Measurements from ENCODE around the gene PTPN14.

The PTPN14 gene

GRCh38 chr1:214380396-214380795 lies 171.0 kb downstream of the PTPN14 start:
- no peaks in the 10 kb centered on the region for H4K20me1 ChIP-seq (ENCODE audit: insufficient read depth, low read length)
- H3K27me3 ChIP-seq (ENCODE audit: insufficient read depth, low read length, poor library complexity), result no peaks in the 10 kb centered on the region
- H3K27ac ChIP-seq (ENCODE audit: low read length), result no peak overlapping the region
- no peaks in the 10 kb centered on the region for H3K9me3 ChIP-seq (ENCODE audit: insufficient read depth, low read length, severe bottlenecking)
- no peaks in the 10 kb centered on the region for H3K79me2 ChIP-seq (ENCODE audit: insufficient read depth, low read length)
- peaks cover 14% of the 10 kb centered on the region; the same call in 1 of the 2 replicates for H3K36me3 ChIP-seq (ENCODE audit: insufficient read depth, low read length)
- no peak for ATAC-seq (ENCODE audit: insufficient read depth, low read depth)
- no peak overlapping the region for H3K4me2 ChIP-seq (ENCODE audit: insufficient read depth, low read length)
- no peak overlapping the region for H3K4me3 ChIP-seq (ENCODE audit: low read depth in 1 of 2, low read length in 2 of 2)
- TF ChIP-seq, protein P1, sequence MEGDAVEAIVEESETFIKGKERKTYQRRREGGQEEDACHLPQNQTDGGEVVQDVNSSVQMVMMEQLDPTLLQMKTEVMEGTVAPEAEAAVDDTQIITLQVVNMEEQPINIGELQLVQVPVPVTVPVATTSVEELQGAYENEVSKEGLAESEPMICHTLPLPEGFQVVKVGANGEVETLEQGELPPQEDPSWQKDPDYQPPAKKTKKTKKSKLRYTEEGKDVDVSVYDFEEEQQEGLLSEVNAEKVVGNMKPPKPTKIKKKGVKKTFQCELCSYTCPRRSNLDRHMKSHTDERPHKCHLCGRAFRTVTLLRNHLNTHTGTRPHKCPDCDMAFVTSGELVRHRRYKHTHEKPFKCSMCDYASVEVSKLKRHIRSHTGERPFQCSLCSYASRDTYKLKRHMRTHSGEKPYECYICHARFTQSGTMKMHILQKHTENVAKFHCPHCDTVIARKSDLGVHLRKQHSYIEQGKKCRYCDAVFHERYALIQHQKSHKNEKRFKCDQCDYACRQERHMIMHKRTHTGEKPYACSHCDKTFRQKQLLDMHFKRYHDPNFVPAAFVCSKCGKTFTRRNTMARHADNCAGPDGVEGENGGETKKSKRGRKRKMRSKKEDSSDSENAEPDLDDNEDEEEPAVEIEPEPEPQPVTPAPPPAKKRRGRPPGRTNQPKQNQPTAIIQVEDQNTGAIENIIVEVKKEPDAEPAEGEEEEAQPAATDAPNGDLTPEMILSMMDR (IDR thresholded peaks at IDR 0.05; ENCODE audit: borderline replicate concordance, extremely low read depth, low read length, poor library complexity, severe bottlenecking), result no peak
- TF ChIP-seq EZH2 (IDR thresholded peaks at IDR 0.05; ENCODE audit: borderline replicate concordance, low read depth, low read length, severe bottlenecking), result no peak
- no peak overlapping the region for H3K9ac ChIP-seq (ENCODE audit: low read depth, low read length)
- no peak for DNase-seq
- H2AFZ ChIP-seq (ENCODE audit: low read depth, low read length), result no peak overlapping the region
- no peaks in the 10 kb centered on the region for H3K4me1 ChIP-seq (ENCODE audit: insufficient read depth, low read length)

- no peaks in the 10 kb centered on the region for H3K4me1 ChIP-seq (ENCODE audit: insufficient read depth, low read length)
- H3K27me3 ChIP-seq (ENCODE audit: insufficient read depth, low read length, poor library complexity), result no peaks in the 10 kb centered on the region
- H3K9me3 ChIP-seq (ENCODE audit: insufficient read depth, low read length, severe bottlenecking), result no peaks in the 10 kb centered on the region
- H3K4me3 ChIP-seq (ENCODE audit: low read depth in 1 of 2, low read length in 2 of 2), result no peak overlapping the region
- peaks cover 11% of the 10 kb centered on the region; the same call in 1 of the 2 replicates for H3K36me3 ChIP-seq (ENCODE audit: insufficient read depth, low read length)
- TF ChIP-seq EZH2 (IDR thresholded peaks at IDR 0.05; ENCODE audit: borderline replicate concordance, low read depth, low read length, severe bottlenecking), result no peak
- TF ChIP-seq, protein P1 (IDR thresholded peaks at IDR 0.05; ENCODE audit: borderline replicate concordance, extremely low read depth, low read length, poor library complexity, severe bottlenecking), result no peak
- H3K79me2 ChIP-seq (ENCODE audit: insufficient read depth, low read length), result no peaks in the 10 kb centered on the region
- ATAC-seq (ENCODE audit: insufficient read depth, low read depth) (no peak), DNase-seq (no peak)
- H2AFZ ChIP-seq (ENCODE audit: low read depth, low read length), result no peak overlapping the region
- H3K4me2 ChIP-seq (ENCODE audit: insufficient read depth, low read length), result no peak overlapping the region
- H3K27ac ChIP-seq (ENCODE audit: low read length), result no peak overlapping the region
- H3K9ac ChIP-seq (ENCODE audit: low read depth, low read length), result no peak overlapping the region
- no peaks in the 10 kb centered on the region for H4K20me1 ChIP-seq (ENCODE audit: insufficient read depth, low read length)
Observed at GRCh38 chr1:214379236-214379970, 172.0 kb downstream of the PTPN14 start.

GRCh38 chr1:214378492-214378891 lies 172.9 kb downstream of the PTPN14 start:
- H2AFZ ChIP-seq (ENCODE audit: low read depth, low read length), result no peak overlapping the region
- H3K4me3 ChIP-seq (ENCODE audit: low read depth in 1 of 2, low read length in 2 of 2), result no peak overlapping the region
- no peaks in the 10 kb centered on the region for H3K79me2 ChIP-seq (ENCODE audit: insufficient read depth, low read length)
- H3K27me3 ChIP-seq (ENCODE audit: insufficient read depth, low read length, poor library complexity), result no peaks in the 10 kb centered on the region
- H4K20me1 ChIP-seq (ENCODE audit: insufficient read depth, low read length), result no peaks in the 10 kb centered on the region
- TF ChIP-seq EZH2 (IDR thresholded peaks at IDR 0.05; ENCODE audit: borderline replicate concordance, low read depth, low read length, severe bottlenecking), result no peak
- peaks cover 2% of the 10 kb centered on the region; the same call in 1 of the 2 replicates for H3K36me3 ChIP-seq (ENCODE audit: insufficient read depth, low read length)
- no peaks in the 10 kb centered on the region for H3K4me1 ChIP-seq (ENCODE audit: insufficient read depth, low read length)
- DNase-seq, result no peak
- no peak overlapping the region for H3K4me2 ChIP-seq (ENCODE audit: insufficient read depth, low read length)
- H3K27ac ChIP-seq (ENCODE audit: low read length), result no peak overlapping the region
- H3K9me3 ChIP-seq (ENCODE audit: insufficient read depth, low read length, severe bottlenecking), result no peaks in the 10 kb centered on the region
- no peak for ATAC-seq (ENCODE audit: insufficient read depth, low read depth)
- no peak overlapping the region for H3K9ac ChIP-seq (ENCODE audit: low read depth, low read length)

GRCh38 chr1:214377886-214378285 lies 173.5 kb downstream of the PTPN14 start:
- no peaks in the 10 kb centered on the region for H4K20me1 ChIP-seq (ENCODE audit: insufficient read depth, low read length)
- no peaks in the 10 kb centered on the region for H3K9me3 ChIP-seq (ENCODE audit: insufficient read depth, low read length, severe bottlenecking)
- ATAC-seq (ENCODE audit: insufficient read depth, low read depth) (no peak), DNase-seq (no peak)
- no peak overlapping the region for H3K9ac ChIP-seq (ENCODE audit: low read depth, low read length)
- H3K36me3 ChIP-seq (ENCODE audit: insufficient read depth, low read length), result no peaks in the 10 kb centered on the region
- H3K4me2 ChIP-seq (ENCODE audit: insufficient read depth, low read length), result no peak overlapping the region
- TF ChIP-seq EZH2 (IDR thresholded peaks at IDR 0.05; ENCODE audit: borderline replicate concordance, low read depth, low read length, severe bottlenecking), result no peak
- TF ChIP-seq, protein P1 (IDR thresholded peaks at IDR 0.05; ENCODE audit: borderline replicate concordance, extremely low read depth, low read length, poor library complexity, severe bottlenecking), result no peak
- no peak overlapping the region for H3K27ac ChIP-seq (ENCODE audit: low read length)
- H3K4me1 ChIP-seq (ENCODE audit: insufficient read depth, low read length), result no peaks in the 10 kb centered on the region
- no peak overlapping the region for H2AFZ ChIP-seq (ENCODE audit: low read depth, low read length)
- H3K4me3 ChIP-seq (ENCODE audit: low read depth in 1 of 2, low read length in 2 of 2), result no peak overlapping the region
- no peaks in the 10 kb centered on the region for H3K27me3 ChIP-seq (ENCODE audit: insufficient read depth, low read length, poor library complexity)
- H3K79me2 ChIP-seq (ENCODE audit: insufficient read depth, low read length), result no peaks in the 10 kb centered on the region
